GM19099 (cell line): Measurements from ENCODE around the gene ATP11C.

Source experiments
- POLR2A ChIP-seq: IDR thresholded peaks from 3 replicates; pipeline ENCODE4 v1.6.1; 2011; ENCODE audit warnings: low read depth; ENCODE audit not compliant: insufficient read length; ENCODE audit errors: extremely low read depth

Gene ATP11C

GRCh38 chrX:139930916-139931645 is 1.8 kb downstream of the ATP11C start:
- TF ChIP-seq POLR2A, result no peak

GRCh38 chrX:139930401-139930800 is 2.5 kb downstream of the ATP11C start:
- no peak for TF ChIP-seq POLR2A

GRCh38 chrX:139929876-139930275 is 3.0 kb downstream of the ATP11C start:
- TF ChIP-seq POLR2A, result no peak

GRCh38 chrX:139924696-139925095 is 8.2 kb downstream of the ATP11C start:
- no peak for TF ChIP-seq POLR2A

GRCh38 chrX:139924069-139924695 is 8.7 kb downstream of the ATP11C start:
- no peak for TF ChIP-seq POLR2A

- TF ChIP-seq POLR2A, result no peak
Observed at GRCh38 chrX:139920316-139920715, 12.5 kb downstream of the ATP11C start.

- no peak for TF ChIP-seq POLR2A
Observed at GRCh38 chrX:139914421-139914820, 18.4 kb downstream of the ATP11C start.

GRCh38 chrX:139909712-139910111 is 23.1 kb downstream of the ATP11C start:
- TF ChIP-seq POLR2A, result no peak

GRCh38 chrX:139907078-139907477 is 25.8 kb downstream of the ATP11C start:
- TF ChIP-seq POLR2A, result no peak

- no peak for TF ChIP-seq POLR2A
Observed at GRCh38 chrX:139905743-139906142, 27.1 kb downstream of the ATP11C start.

GRCh38 chrX:139905051-139905450 is 27.8 kb downstream of the ATP11C start:
- TF ChIP-seq POLR2A, result no peak

GRCh38 chrX:139903210-139903609 is 29.6 kb downstream of the ATP11C start:
- TF ChIP-seq POLR2A, result no peak

GRCh38 chrX:139902559-139902958 is 30.3 kb downstream of the ATP11C start:
- no peak for TF ChIP-seq POLR2A

GRCh38 chrX:139898334-139898733 is 34.5 kb downstream of the ATP11C start:
- TF ChIP-seq POLR2A, result no peak

GRCh38 chrX:139892512-139892911 is 40.3 kb downstream of the ATP11C start:
- TF ChIP-seq POLR2A, result no peak

GRCh38 chrX:139890991-139891700 is 41.7 kb downstream of the ATP11C start:
- no peak for TF ChIP-seq POLR2A
